Tibial nerve (tissue), 4 donors: Measurements from ENCODE around the gene SLC18A2. TPM values are rescaled to one million over a fixed set of nuclear protein-coding genes. Genes with fewer than 3 reads are reported as not detected.

Experiments
- DNase-seq, 2 donors: peaks; one replicate each; pipeline ENCODE4 v3.0.0-alpha.2; 2019; ENCODE audit warnings: low spot score in 2 of 2
- H3K27ac ChIP-seq, 4 donors: fragments of 200-600 bp; sonication (generic) in 3 of 4; one replicate each; pipeline ENCODE4 v1.5.1; 2017 to 2019; ENCODE audit warnings: mild to moderate bottlenecking in 1 of 4
- H3K27me3 ChIP-seq, 2 donors: fragments of 200-600 bp; sonication (generic) in 1 of 2; one replicate each; pipeline versions ENCODE4 v1.5.1 to v1.6.0; 2017 to 2019
- H3K36me3 ChIP-seq, 3 donors: fragments of 200-600 bp; sonication (generic); one replicate each; pipeline ENCODE4 v1.5.1; 2018 to 2019
- H3K4me1 ChIP-seq, 4 donors: fragments of 200-600 bp; sonication (generic) in 3 of 4; one replicate each; pipeline ENCODE4 v1.5.1; 2017 to 2019
- H3K4me3 ChIP-seq, 4 donors: fragments of 200-600 bp; sonication (generic) in 3 of 4; one replicate each; pipeline ENCODE4 v1.5.1; 2017 to 2019; ENCODE audit warnings: mild to moderate bottlenecking in 1 of 4, moderate library complexity in 1 of 4
- H3K9me3 ChIP-seq, 4 donors: fragments of 200-600 bp; sonication (generic) in 3 of 4; one replicate each; pipeline ENCODE4 v1.5.1; 2017 to 2019
- EP300 ChIP-seq, 2 donors: sonication (generic); formaldehyde crosslinking; IDR thresholded peaks; one replicate each; pipeline ENCODE4 v1.6.1; 2017; ENCODE audit warnings: antibody characterized with exemption in 2 of 2, mild to moderate bottlenecking in 1 of 2
- POLR2A ChIP-seq, 2 donors: fragments of 450-650 bp; IDR thresholded peaks; one replicate each; pipeline ENCODE4 v1.6.1; 2017; ENCODE audit warnings: antibody characterized with exemption in 2 of 2, mild to moderate bottlenecking in 2 of 2, moderate library complexity in 2 of 2
- WGBS, 2 donors: methylation state at CpG; one replicate each; pipeline ENCODE4 v1.1.5; 2018; 5-methylcytosine and 5-hydroxymethylcytosine counted together
- total RNA-seq, 4 donors: library from RNA; depleted of rRNA; stranded (reverse); fragments of >200 nt; gene quantifications; one replicate each; pipeline ENCODE4 v1.1.0, GENCODE V29; 2016
- TF ChIP-seq, protein P1 (sequence below), 5 experiments: fragments of 200-600 bp in 3 of 5; fragments of 450-650 bp in 2 of 5; sonication (generic) in 3 of 5; IDR thresholded peaks; one replicate each; pipeline ENCODE4 v1.5.1; 2016 to 2019; ENCODE audit warnings: antibody characterized with exemption in 5 of 5, mild to moderate bottlenecking in 3 of 5, moderate library complexity in 2 of 5

SLC18A2 gene
- total RNA-seq, 4 donors from 2014 or later, result 0.20 to 0.42 (median 0.22) TPM; not detected in 1

DNA sequence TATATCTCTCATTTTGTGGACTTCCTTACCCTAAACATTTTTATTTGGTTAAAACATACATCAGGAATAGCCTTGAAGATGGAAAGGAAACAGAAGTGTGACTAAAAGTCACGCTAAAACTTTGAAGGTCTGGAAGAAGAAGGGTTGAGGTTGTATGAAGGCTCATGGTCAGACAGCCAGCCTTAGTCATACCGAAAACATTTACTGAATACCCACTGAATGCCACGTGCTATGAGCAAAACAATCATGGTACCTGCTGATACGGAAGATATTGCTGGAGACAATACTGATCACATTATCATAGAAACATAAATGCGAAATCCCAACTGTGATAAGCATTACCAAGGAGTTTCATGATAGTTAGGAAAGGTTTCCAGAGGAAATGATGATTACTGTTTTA lies 70.3 kb downstream of the SLC18A2 start:
- Histone ChIP-seq H3K4me3 (no peak overlapping the region), H3K4me1 (no peaks in the 10 kb centered on the region), H3K27ac (no peak overlapping the region), H3K9me3 (no peaks in the 10 kb centered on the region), H3K36me3 (peaks cover 0 to 11% (median 0%) of the 10 kb centered on the region in 3 donors), H3K27me3 (no peaks in the 10 kb centered on the region)
- TF ChIP-seq EP300 (IDR thresholded peaks at IDR 0.05) (no peak), POLR2A (IDR thresholded peaks at IDR 0.05) (no peak)
- TF ChIP-seq, protein P1, sequence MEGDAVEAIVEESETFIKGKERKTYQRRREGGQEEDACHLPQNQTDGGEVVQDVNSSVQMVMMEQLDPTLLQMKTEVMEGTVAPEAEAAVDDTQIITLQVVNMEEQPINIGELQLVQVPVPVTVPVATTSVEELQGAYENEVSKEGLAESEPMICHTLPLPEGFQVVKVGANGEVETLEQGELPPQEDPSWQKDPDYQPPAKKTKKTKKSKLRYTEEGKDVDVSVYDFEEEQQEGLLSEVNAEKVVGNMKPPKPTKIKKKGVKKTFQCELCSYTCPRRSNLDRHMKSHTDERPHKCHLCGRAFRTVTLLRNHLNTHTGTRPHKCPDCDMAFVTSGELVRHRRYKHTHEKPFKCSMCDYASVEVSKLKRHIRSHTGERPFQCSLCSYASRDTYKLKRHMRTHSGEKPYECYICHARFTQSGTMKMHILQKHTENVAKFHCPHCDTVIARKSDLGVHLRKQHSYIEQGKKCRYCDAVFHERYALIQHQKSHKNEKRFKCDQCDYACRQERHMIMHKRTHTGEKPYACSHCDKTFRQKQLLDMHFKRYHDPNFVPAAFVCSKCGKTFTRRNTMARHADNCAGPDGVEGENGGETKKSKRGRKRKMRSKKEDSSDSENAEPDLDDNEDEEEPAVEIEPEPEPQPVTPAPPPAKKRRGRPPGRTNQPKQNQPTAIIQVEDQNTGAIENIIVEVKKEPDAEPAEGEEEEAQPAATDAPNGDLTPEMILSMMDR (IDR thresholded peaks at IDR 0.05), result no peak
- DNase-seq, result no peak
- 89 to 95% methylated on average over 5 of the region's 5 CpGs for WGBS, 2 donors

DNA sequence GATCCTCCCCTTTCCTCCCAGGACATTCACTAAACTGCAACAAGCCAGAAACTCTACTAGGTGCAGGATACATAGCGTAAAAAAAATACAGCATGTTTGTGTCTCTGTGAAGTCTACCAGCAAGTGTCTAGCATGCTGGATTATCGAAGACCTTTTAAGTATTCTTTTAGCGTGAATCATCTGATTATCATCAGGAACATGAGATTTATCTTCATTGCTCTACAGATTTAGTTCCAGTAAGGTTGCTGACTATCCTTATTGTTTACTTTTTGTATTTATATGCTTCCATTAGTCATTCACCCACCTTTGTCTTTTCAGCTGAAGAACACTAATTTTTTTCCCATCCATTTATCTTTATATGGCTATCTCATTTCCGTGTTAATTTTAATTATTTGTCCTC lies 71.5 kb downstream of the SLC18A2 start:
- no peak for DNase-seq
- TF ChIP-seq, protein P1 (IDR thresholded peaks at IDR 0.05), result no peak
- TF ChIP-seq EP300 (IDR thresholded peaks at IDR 0.05) (no peak), POLR2A (IDR thresholded peaks at IDR 0.05) (no peak)
- Histone ChIP-seq H3K27ac (no peak overlapping the region), H3K9me3 (no peaks in the 10 kb centered on the region), H3K36me3 (peaks cover 0 to 16% (median 0%) of the 10 kb centered on the region in 3 donors), H3K4me1 (no peaks in the 10 kb centered on the region), H3K4me3 (no peak overlapping the region), H3K27me3 (no peaks in the 10 kb centered on the region)
- 94 to 98% methylated on average over 4 of the region's 4 CpGs for WGBS, 2 donors

DNA sequence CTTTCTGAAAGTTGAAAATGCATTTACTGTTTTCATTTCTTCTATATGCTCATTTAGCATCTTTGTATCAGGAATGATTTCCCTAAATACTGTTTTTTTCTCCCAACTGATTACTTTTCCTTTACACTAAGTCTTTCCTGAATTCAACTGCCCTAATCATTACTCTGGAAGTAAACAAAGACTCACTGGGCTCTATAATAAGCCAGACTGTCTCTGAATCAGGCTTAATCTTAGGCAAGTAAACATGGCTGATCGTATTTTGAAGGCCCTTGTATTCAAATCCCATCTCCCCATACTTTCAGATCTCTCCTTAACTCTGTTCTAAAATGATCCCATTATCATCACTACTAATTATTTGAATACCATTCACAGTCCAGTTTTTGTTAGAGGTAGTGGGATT lies 72.7 kb downstream of the SLC18A2 start:
- no peak for DNase-seq
- H3K27me3 ChIP-seq, result no peaks in the 10 kb centered on the region
- TF ChIP-seq, protein P1 (IDR thresholded peaks at IDR 0.05), result no peak
- no peak for TF ChIP-seq POLR2A (IDR thresholded peaks at IDR 0.05)
- no peak for TF ChIP-seq EP300 (IDR thresholded peaks at IDR 0.05)
- H3K36me3 ChIP-seq, result peaks cover 0 to 16% (median 0%) of the 10 kb centered on the region in 3 donors
- no peak overlapping the region for H3K4me3 ChIP-seq
- no peaks in the 10 kb centered on the region for H3K9me3 ChIP-seq
- no peak overlapping the region for H3K27ac ChIP-seq
- 94 to 100% methylated on average over 1 of the region's 1 CpG for WGBS, 2 donors
- H3K4me1 ChIP-seq, result no peaks in the 10 kb centered on the region

DNA sequence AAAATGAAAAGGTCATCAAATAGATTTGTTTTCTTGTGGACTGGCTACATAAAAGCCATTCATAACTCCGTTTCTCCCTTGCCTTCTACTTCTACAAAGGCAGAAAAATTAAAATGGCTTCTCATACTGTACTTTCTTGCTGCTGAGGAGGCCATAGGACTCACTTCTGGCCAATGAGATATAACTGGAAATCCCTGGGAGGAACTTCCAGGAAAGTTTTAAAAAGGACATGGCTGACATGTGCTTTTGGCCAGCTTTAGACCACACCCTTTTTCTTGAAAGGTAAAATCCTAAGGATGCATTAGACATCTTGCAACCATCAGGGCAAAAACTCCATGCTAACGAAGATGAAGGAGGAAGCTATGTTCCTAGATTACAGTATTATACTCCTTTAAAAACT lies 75.8 kb downstream of the SLC18A2 start:
- no peaks in the 10 kb centered on the region for H3K9me3 ChIP-seq
- peaks cover 0 to 14% (median 0%) of the 10 kb centered on the region in 3 donors for H3K36me3 ChIP-seq
- DNase-seq, result no peak
- H3K4me1 ChIP-seq, result no peaks in the 10 kb centered on the region
- no peaks in the 10 kb centered on the region for H3K27me3 ChIP-seq
- no peak overlapping the region for H3K4me3 ChIP-seq
- H3K27ac ChIP-seq, result no peak overlapping the region
- 75 to 80% methylated on average over 2 of the region's 2 CpGs for WGBS, 2 donors
- TF ChIP-seq, protein P1 (IDR thresholded peaks at IDR 0.05), result no peak
- TF ChIP-seq POLR2A (IDR thresholded peaks at IDR 0.05) (no peak), EP300 (IDR thresholded peaks at IDR 0.05) (no peak)

DNA sequence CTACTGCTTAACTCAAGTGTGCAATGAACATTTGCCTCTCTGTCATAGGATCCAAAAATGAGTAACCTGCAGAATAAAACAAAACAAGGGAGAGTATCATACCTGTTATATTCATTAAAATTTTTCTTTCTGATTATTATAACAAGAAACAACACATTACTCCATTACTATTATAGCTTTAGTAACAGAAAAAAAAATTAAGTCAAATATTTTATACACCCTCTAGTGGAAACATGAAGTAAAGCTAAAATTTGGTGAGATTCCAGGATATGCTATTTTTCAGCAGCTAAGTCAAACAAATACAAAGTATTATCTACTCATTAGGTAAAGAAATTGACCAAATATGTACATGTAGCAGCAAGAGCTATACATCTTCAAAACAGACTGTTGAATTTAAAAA lies 78.0 kb downstream of the SLC18A2 start:
- Histone ChIP-seq H3K9me3 (no peaks in the 10 kb centered on the region), H3K27me3 (no peaks in the 10 kb centered on the region), H3K27ac (no peak overlapping the region), H3K4me3 (no peak overlapping the region), H3K4me1 (peaks cover 0 to 9% (median 0%) of the 10 kb centered on the region in 4 donors), H3K36me3 (peaks cover 0 to 7% (median 0%) of the 10 kb centered on the region in 3 donors)
- DNase-seq, result no peak
- TF ChIP-seq, protein P1 (IDR thresholded peaks at IDR 0.05), result peak in 2 of 5 experiments; percentile 9 to 21
- no peak for TF ChIP-seq EP300 (IDR thresholded peaks at IDR 0.05)
